Measurements from ENCODE around the gene FRK.

FRK gene

DNA sequence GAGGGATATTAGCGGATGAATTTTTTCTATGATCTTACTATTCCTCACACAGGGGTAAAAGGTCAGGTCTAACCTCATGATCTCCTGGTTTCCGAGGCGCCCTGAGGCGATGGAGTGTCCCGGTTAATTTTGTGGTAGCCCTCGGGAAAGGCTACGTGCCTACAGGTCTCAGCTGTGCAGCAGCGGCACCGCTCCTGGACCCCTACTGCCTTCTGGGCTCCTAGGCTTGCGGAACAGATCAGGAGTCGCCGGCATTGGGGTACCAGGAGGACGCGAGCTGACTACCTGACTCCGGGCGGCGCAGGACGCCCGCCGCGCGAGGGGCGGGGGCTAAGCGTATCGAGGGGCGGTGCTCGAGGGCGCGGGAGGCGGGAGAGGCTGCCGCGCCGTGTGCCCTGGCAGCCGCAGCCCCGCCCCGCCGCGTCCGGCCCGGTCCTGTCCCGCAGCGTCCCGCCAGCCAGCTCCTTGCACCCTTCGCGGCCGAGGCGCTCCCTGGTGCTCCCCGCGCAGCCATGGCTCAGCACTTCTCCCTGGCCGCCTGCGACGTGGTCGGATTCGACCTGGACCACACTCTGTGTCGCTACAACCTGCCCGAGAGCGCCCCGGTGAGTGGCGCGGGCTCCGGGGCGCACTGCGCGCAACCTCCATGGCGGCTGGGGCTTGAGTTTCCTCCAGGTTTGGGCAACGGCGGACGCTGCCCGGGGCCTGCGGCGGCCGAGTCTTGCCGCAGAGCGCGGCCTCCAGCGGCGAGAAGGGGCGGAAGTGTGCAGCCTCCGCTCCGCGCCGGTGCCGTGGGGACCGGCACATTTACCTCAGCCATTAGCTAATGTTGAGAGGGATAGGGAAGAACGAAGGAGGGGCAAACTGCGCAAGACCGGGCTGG is 40.0 kb upstream of the FRK start, which contains the start of gene NT5DC1 (continued):
- TF ChIP-seq, protein P1, sequence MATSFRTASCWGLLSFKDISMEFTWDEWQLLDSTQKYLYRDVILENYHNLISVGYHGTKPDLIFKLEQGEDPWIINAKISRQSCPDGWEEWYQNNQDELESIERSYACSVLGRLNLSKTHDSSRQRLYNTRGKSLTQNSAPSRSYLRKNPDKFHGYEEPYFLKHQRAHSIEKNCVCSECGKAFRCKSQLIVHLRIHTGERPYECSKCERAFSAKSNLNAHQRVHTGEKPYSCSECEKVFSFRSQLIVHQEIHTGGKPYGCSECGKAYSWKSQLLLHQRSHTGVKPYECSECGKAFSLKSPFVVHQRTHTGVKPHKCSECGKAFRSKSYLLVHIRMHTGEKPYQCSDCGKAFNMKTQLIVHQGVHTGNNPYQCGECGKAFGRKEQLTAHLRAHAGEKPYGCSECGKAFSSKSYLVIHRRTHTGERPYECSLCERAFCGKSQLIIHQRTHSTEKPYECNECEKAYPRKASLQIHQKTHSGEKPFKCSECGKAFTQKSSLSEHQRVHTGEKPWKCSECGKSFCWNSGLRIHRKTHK (tag by site-specific recombination; IDR thresholded peaks at IDR 0.05) = no peak
- TF ChIP-seq ZNF16 (tag by site-specific recombination; IDR thresholded peaks at IDR 0.05; ENCODE audit: low read depth) (no peak), IKZF3 (tag by site-specific recombination; IDR thresholded peaks at IDR 0.05) (peak; percentile 22; the same call in 1 of the 2 replicates), GLI4 (tag by site-specific recombination; IDR thresholded peaks at IDR 0.05) (no peak; the same call in 1 of the 2 replicates), ZNF530 (tag by site-specific recombination; IDR thresholded peaks at IDR 0.05; ENCODE audit: low read depth) (no peak), ZNF155 (tag by site-specific recombination; IDR thresholded peaks at IDR 0.05) (no peak), SP2 (tag by site-specific recombination; IDR thresholded peaks at IDR 0.05) (peak; percentile 73), ZNF548 (tag by site-specific recombination; IDR thresholded peaks at IDR 0.05) (no peak), ZNF174 (tag by site-specific recombination; IDR thresholded peaks at IDR 0.05) (no peak), HOXC10 (CRISPR knock-in tag; IDR thresholded peaks at IDR 0.05) (0 out of 2 replicates have a peak, but pooled peaks have one; percentile 4), OVOL3 (tag by site-specific recombination; IDR thresholded peaks at IDR 0.05) (no peak), GLI2 (tag by site-specific recombination; IDR thresholded peaks at IDR 0.05; ENCODE audit: borderline replicate concordance, low read depth) (no peak), ZFP41 (tag by site-specific recombination; IDR thresholded peaks at IDR 0.05; ENCODE audit: borderline replicate concordance) (no peak), ZNF623 (tag by site-specific recombination; IDR thresholded peaks at IDR 0.05) (no peak), KLF10 (tag by site-specific recombination; IDR thresholded peaks at IDR 0.05) (peak; percentile 27; the same call in 1 of the 2 replicates)
- TF ChIP-seq, protein P2, sequence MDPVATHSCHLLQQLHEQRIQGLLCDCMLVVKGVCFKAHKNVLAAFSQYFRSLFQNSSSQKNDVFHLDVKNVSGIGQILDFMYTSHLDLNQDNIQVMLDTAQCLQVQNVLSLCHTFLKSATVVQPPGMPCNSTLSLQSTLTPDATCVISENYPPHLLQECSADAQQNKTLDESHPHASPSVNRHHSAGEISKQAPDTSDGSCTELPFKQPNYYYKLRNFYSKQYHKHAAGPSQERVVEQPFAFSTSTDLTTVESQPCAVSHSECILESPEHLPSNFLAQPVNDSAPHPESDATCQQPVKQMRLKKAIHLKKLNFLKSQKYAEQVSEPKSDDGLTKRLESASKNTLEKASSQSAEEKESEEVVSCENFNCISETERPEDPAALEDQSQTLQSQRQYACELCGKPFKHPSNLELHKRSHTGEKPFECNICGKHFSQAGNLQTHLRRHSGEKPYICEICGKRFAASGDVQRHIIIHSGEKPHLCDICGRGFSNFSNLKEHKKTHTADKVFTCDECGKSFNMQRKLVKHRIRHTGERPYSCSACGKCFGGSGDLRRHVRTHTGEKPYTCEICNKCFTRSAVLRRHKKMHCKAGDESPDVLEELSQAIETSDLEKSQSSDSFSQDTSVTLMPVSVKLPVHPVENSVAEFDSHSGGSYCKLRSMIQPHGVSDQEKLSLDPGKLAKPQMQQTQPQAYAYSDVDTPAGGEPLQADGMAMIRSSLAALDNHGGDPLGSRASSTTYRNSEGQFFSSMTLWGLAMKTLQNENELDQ (tag by site-specific recombination; IDR thresholded peaks at IDR 0.05; ENCODE audit: low read depth) = no peak
- TF ChIP-seq, protein P3, sequence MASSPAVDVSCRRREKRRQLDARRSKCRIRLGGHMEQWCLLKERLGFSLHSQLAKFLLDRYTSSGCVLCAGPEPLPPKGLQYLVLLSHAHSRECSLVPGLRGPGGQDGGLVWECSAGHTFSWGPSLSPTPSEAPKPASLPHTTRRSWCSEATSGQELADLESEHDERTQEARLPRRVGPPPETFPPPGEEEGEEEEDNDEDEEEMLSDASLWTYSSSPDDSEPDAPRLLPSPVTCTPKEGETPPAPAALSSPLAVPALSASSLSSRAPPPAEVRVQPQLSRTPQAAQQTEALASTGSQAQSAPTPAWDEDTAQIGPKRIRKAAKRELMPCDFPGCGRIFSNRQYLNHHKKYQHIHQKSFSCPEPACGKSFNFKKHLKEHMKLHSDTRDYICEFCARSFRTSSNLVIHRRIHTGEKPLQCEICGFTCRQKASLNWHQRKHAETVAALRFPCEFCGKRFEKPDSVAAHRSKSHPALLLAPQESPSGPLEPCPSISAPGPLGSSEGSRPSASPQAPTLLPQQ (tag by site-specific recombination; IDR thresholded peaks at IDR 0.05) = peak; percentile 82
- TF ChIP-seq, protein P4, sequence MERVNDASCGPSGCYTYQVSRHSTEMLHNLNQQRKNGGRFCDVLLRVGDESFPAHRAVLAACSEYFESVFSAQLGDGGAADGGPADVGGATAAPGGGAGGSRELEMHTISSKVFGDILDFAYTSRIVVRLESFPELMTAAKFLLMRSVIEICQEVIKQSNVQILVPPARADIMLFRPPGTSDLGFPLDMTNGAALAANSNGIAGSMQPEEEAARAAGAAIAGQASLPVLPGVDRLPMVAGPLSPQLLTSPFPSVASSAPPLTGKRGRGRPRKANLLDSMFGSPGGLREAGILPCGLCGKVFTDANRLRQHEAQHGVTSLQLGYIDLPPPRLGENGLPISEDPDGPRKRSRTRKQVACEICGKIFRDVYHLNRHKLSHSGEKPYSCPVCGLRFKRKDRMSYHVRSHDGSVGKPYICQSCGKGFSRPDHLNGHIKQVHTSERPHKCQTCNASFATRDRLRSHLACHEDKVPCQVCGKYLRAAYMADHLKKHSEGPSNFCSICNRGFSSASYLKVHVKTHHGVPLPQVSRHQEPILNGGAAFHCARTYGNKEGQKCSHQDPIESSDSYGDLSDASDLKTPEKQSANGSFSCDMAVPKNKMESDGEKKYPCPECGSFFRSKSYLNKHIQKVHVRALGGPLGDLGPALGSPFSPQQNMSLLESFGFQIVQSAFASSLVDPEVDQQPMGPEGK (tag by site-specific recombination; IDR thresholded peaks at IDR 0.05) = peak; percentile 84
- TF ChIP-seq, protein P5, sequence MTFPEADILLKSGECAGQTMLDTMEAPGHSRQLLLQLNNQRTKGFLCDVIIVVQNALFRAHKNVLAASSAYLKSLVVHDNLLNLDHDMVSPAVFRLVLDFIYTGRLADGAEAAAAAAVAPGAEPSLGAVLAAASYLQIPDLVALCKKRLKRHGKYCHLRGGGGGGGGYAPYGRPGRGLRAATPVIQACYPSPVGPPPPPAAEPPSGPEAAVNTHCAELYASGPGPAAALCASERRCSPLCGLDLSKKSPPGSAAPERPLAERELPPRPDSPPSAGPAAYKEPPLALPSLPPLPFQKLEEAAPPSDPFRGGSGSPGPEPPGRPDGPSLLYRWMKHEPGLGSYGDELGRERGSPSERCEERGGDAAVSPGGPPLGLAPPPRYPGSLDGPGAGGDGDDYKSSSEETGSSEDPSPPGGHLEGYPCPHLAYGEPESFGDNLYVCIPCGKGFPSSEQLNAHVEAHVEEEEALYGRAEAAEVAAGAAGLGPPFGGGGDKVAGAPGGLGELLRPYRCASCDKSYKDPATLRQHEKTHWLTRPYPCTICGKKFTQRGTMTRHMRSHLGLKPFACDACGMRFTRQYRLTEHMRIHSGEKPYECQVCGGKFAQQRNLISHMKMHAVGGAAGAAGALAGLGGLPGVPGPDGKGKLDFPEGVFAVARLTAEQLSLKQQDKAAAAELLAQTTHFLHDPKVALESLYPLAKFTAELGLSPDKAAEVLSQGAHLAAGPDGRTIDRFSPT (tag by site-specific recombination; IDR thresholded peaks at IDR 0.05) = peak; percentile 60; the same call in 1 of the 2 replicates
- TF ChIP-seq, protein P6, sequence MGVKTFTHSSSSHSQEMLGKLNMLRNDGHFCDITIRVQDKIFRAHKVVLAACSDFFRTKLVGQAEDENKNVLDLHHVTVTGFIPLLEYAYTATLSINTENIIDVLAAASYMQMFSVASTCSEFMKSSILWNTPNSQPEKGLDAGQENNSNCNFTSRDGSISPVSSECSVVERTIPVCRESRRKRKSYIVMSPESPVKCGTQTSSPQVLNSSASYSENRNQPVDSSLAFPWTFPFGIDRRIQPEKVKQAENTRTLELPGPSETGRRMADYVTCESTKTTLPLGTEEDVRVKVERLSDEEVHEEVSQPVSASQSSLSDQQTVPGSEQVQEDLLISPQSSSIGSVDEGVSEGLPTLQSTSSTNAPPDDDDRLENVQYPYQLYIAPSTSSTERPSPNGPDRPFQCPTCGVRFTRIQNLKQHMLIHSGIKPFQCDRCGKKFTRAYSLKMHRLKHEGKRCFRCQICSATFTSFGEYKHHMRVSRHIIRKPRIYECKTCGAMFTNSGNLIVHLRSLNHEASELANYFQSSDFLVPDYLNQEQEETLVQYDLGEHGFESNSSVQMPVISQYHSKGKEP (tag by site-specific recombination; IDR thresholded peaks at IDR 0.05) = no peak
- TF ChIP-seq, protein P7, sequence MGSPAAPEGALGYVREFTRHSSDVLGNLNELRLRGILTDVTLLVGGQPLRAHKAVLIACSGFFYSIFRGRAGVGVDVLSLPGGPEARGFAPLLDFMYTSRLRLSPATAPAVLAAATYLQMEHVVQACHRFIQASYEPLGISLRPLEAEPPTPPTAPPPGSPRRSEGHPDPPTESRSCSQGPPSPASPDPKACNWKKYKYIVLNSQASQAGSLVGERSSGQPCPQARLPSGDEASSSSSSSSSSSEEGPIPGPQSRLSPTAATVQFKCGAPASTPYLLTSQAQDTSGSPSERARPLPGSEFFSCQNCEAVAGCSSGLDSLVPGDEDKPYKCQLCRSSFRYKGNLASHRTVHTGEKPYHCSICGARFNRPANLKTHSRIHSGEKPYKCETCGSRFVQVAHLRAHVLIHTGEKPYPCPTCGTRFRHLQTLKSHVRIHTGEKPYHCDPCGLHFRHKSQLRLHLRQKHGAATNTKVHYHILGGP (tag by site-specific recombination; IDR thresholded peaks at IDR 0.05) = no peak

Measured in HEK293 (cell line).